ENCODE measurements around the gene TCTN2.

DNA sequence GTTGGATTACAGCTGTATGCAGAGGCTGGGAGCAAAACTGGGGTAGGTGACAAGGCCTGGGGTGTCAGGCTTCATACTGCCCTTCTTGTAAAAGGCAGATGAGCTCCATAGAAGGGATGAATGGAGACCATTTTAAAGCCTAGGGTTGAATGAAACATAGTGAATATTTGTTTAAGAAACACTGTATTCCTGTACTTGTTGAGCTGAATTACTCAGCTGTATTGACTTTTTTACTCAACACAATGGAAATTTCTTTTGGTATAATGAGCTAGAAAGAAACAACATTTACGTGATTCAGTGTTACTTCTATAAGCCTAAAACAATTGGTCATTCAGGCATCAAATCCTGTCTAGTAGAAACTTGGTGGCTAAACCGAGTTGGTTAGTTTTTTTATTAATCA, 55.3 kb downstream of the TCTN2 start:
- TF ChIP-seq CTCF (IDR thresholded peaks at IDR 0.05; ENCODE audit: low read length) (no peak), EZH2phosphoT487 (IDR thresholded peaks at IDR 0.05; ENCODE audit: low read length) (no peak)
